Measurements from ENCODE around the gene GSTT2. TPM values are rescaled to one million over a fixed set of nuclear protein-coding genes. Genes with fewer than 3 reads are reported as not detected.
"Not testable (repeated sequence)": the region's sequence is repeated elsewhere in the genome, so short reads cannot be mapped to it uniquely, and the experiment has no call there.

Gene GSTT2
- total RNA-seq, 1 donor from 2014 or later, result 0.76 TPM

GRCh38 chr22:23954991-23955305 is 25.0 kb upstream of the GSTT2 start:
- H3K9me3 Mint-ChIP-seq (ENCODE audit: unreplicated experiment); H3K27me3 Mint-ChIP-seq (ENCODE audit: unreplicated experiment); H3K4me3 Mint-ChIP-seq (ENCODE audit: unreplicated experiment); DNase-seq; H3K36me3 Mint-ChIP-seq (ENCODE audit: unreplicated experiment); H3K4me1 Mint-ChIP-seq (ENCODE audit: low read depth, unreplicated experiment): not testable (repeated sequence)
- peak overlapping the region; percentile 3 for H3K27ac Mint-ChIP-seq (ENCODE audit: unreplicated experiment)

GRCh38 chr22:23955886-23956285 is 24.0 kb upstream of the GSTT2 start:
- H3K27ac Mint-ChIP-seq (ENCODE audit: unreplicated experiment); H3K36me3 Mint-ChIP-seq (ENCODE audit: unreplicated experiment); DNase-seq; H3K4me1 Mint-ChIP-seq (ENCODE audit: low read depth, unreplicated experiment); H3K27me3 Mint-ChIP-seq (ENCODE audit: unreplicated experiment); H3K9me3 Mint-ChIP-seq (ENCODE audit: unreplicated experiment); H3K4me3 Mint-ChIP-seq (ENCODE audit: unreplicated experiment): not testable (repeated sequence)

GRCh38 chr22:23956301-23956900 is 23.5 kb upstream of the GSTT2 start:
- not testable (repeated sequence) for H3K27ac Mint-ChIP-seq (ENCODE audit: unreplicated experiment)
- peak; percentile 78 for TF ChIP-seq CTCF (IDR thresholded peaks at IDR 0.05; ENCODE audit: partially characterized antibody, unreplicated experiment)

GRCh38 chr22:23961084-23961771 is 18.7 kb upstream of the GSTT2 start, which contains the start of gene GSTT2B:
Gene GSTT2B, minus strand, starts transcription at chr22:23961195. Its CDS starts 64 bp downstream, at chr22:23961131.
- H3K4me3 Mint-ChIP-seq (ENCODE audit: unreplicated experiment); H3K27ac Mint-ChIP-seq (ENCODE audit: unreplicated experiment); H3K27me3 Mint-ChIP-seq (ENCODE audit: unreplicated experiment); H3K9me3 Mint-ChIP-seq (ENCODE audit: unreplicated experiment); H3K4me1 Mint-ChIP-seq (ENCODE audit: low read depth, unreplicated experiment); H3K36me3 Mint-ChIP-seq (ENCODE audit: unreplicated experiment); DNase-seq: not testable (repeated sequence)

More at GRCh38 chr22:23956301-23956900, 23.5 kb upstream of the GSTT2 start:
- not testable (repeated sequence) for H3K9me3 Mint-ChIP-seq (ENCODE audit: unreplicated experiment); H3K4me3 Mint-ChIP-seq (ENCODE audit: unreplicated experiment); H3K4me1 Mint-ChIP-seq (ENCODE audit: low read depth, unreplicated experiment); H3K36me3 Mint-ChIP-seq (ENCODE audit: unreplicated experiment); H3K27me3 Mint-ChIP-seq (ENCODE audit: unreplicated experiment)
- peak; percentile 83 for DNase-seq

GRCh38 chr22:23966094-23966493 is 13.8 kb upstream of the GSTT2 start:
- H3K4me1 Mint-ChIP-seq (ENCODE audit: low read depth, unreplicated experiment); H3K4me3 Mint-ChIP-seq (ENCODE audit: unreplicated experiment); H3K27me3 Mint-ChIP-seq (ENCODE audit: unreplicated experiment): not testable (repeated sequence)

GRCh38 chr22:23966568-23966967 is 13.4 kb upstream of the GSTT2 start, which contains the start of gene DDTL:
Gene DDTL, plus strand, starts transcription at chr22:23966888. Its CDS starts 27 bp downstream, at chr22:23966915.
- H3K4me3 Mint-ChIP-seq (ENCODE audit: unreplicated experiment); H3K27ac Mint-ChIP-seq (ENCODE audit: unreplicated experiment); H3K4me1 Mint-ChIP-seq (ENCODE audit: low read depth, unreplicated experiment); H3K36me3 Mint-ChIP-seq (ENCODE audit: unreplicated experiment); DNase-seq; H3K9me3 Mint-ChIP-seq (ENCODE audit: unreplicated experiment); H3K27me3 Mint-ChIP-seq (ENCODE audit: unreplicated experiment): not testable (repeated sequence)

More at GRCh38 chr22:23966094-23966493, 13.8 kb upstream of the GSTT2 start:
- not testable (repeated sequence) for H3K27ac Mint-ChIP-seq (ENCODE audit: unreplicated experiment); H3K9me3 Mint-ChIP-seq (ENCODE audit: unreplicated experiment); DNase-seq; H3K36me3 Mint-ChIP-seq (ENCODE audit: unreplicated experiment)

- peaks cover 5% of the 10 kb centered on the region for H3K4me1 Mint-ChIP-seq (ENCODE audit: low read depth, unreplicated experiment)
- H3K36me3 Mint-ChIP-seq (ENCODE audit: unreplicated experiment), result no peaks in the 10 kb centered on the region
- no peaks in the 10 kb centered on the region for H3K9me3 Mint-ChIP-seq (ENCODE audit: unreplicated experiment)
- peaks cover 2% of the 10 kb centered on the region for H3K27me3 Mint-ChIP-seq (ENCODE audit: unreplicated experiment)
- no peak overlapping the region for H3K4me3 Mint-ChIP-seq (ENCODE audit: unreplicated experiment)
- no peak for DNase-seq
- TF ChIP-seq CTCF (IDR thresholded peaks at IDR 0.05; ENCODE audit: partially characterized antibody, unreplicated experiment), result no peak
- no peak overlapping the region for H3K27ac Mint-ChIP-seq (ENCODE audit: unreplicated experiment)
Observed at GRCh38 chr22:23969071-23969470, 10.9 kb upstream of the GSTT2 start.
